GM12878 (cell line): ENCODE measurements around the gene MRPL44. TPM values are rescaled to one million over a fixed set of nuclear protein-coding genes. Genes with fewer than 3 reads are reported as not detected.

Source experiments
- ATAC-seq: fragments of 200-7000 bp; cut with Tn5 transposase; 3 replicates; pipeline ENCODE4 v1.9.1; 2020; ENCODE audit warnings: mild to moderate bottlenecking, moderate library complexity
- BruUV-seq: library from RNA; stranded (reverse); fragments of 400-500 nt; replicated peaks from 2 replicates; lab custom pipeline; 2021; lab: Mats Ljungman, UMichigan
- CTCF ChIA-PET: fragments of 300-600 bp; sonication (Branson Sonifier 250); formaldehyde crosslinking; extraction: SDS; loops from one replicate; lab custom pipeline; 2021; ENCODE audit warnings: inconsistent platforms; lab: Yijun Ruan, JAX
- POLR2A ChIA-PET: fragments of 350-600 bp; formaldehyde crosslinking; extraction: SDS; loops from one replicate; lab custom pipeline; 2021; ENCODE audit warnings: inconsistent platforms; lab: Charles Lee
- RAD21 ChIA-PET: fragments of 300-600 bp; sonication (Branson Sonifier 250); formaldehyde crosslinking; loops from one replicate; lab custom pipeline; 2023; ENCODE audit warnings: antibody characterized with exemption; ENCODE audit not compliant: unreplicated experiment; lab: Charles Lee
- SMC1A ChIA-PET: fragments of 300-600 bp; sonication (Branson Sonifier 250); formaldehyde crosslinking; loops from one replicate; lab custom pipeline; 2023; ENCODE audit not compliant: unreplicated experiment, uncharacterized antibody; lab: Charles Lee
- DNase-seq: peaks from one replicate; pipeline ENCODE4 v3.0.0-alpha.2; 2011; ENCODE audit warnings: low read depth, low spot score
- FAIRE-seq: peaks from 3 replicates; lab custom pipeline; 2011; peaks lifted over from hg19 to GRCh38; lab: Jason Lieb, UNC
- H2AFZ ChIP-seq: 2 replicates; pipeline ENCODE4 v1.6.0; 2011; ENCODE audit warnings: low read depth, low read length, control low read depth; ENCODE audit not compliant: control insufficient read depth
- H3K27ac ChIP-seq: 2 replicates; pipeline ENCODE4 v1.5.1; 2011; ENCODE audit warnings: control low read depth; ENCODE audit not compliant: control insufficient read depth, insufficient read depth
- H3K27me3 ChIP-seq, 2 experiments: replicated peaks in 1 of 2; 2 replicates each; pipeline versions ENCODE4 v1.6.0 to v1.6.1; 2011; ENCODE audit warnings: low read length in 1 of 2; ENCODE audit not compliant: control insufficient read depth in 2 of 2, insufficient read depth in 2 of 2
- H3K36me3 ChIP-seq, 2 experiments: 2 replicates each; pipeline ENCODE4 v1.5.1; 2011; ENCODE audit warnings: low read length in 1 of 2; ENCODE audit not compliant: control insufficient read depth in 2 of 2, insufficient read depth in 2 of 2
- H3K4me1 ChIP-seq: 2 replicates; pipeline ENCODE4 v1.6.1; 2011; ENCODE audit warnings: mild to moderate bottlenecking, low read length, moderate library complexity, mixed read lengths; ENCODE audit not compliant: control insufficient read depth, insufficient read depth
- H3K4me2 ChIP-seq: 2 replicates; pipeline ENCODE4 v1.6.0; 2011; ENCODE audit warnings: control low read depth; ENCODE audit not compliant: control insufficient read depth, insufficient read depth
- H3K4me3 ChIP-seq: fragments of 200-600 bp; sonication (generic); 2 replicates; pipeline ENCODE4 v1.5.1; 2016
- H3K79me2 ChIP-seq: 2 replicates; pipeline ENCODE4 v1.6.0; 2011; ENCODE audit warnings: low read length; ENCODE audit not compliant: control insufficient read depth, insufficient read depth
- H3K9ac ChIP-seq: 2 replicates; pipeline ENCODE4 v1.8.0; 2011; ENCODE audit warnings: low read length, control low read depth, mixed read lengths; ENCODE audit not compliant: control insufficient read depth, insufficient read depth
- H3K9me3 ChIP-seq: replicated peaks from 3 replicates; pipeline ENCODE4 v1.5.1; 2011; ENCODE audit warnings: mild to moderate bottlenecking, low read length; ENCODE audit not compliant: control insufficient read depth, insufficient read depth
- H4K20me1 ChIP-seq: 2 replicates; pipeline ENCODE4 v1.6.0; 2011; ENCODE audit not compliant: control insufficient read depth, insufficient read depth
- EP300 ChIP-seq, 2 experiments: fragments of 150-350 bp in 1 of 2; IDR thresholded peaks; 2 replicates each; pipeline ENCODE4 v1.6.1; 2011 to 2012; ENCODE audit warnings: low read depth in 2 of 2, low read length in 2 of 2, borderline replicate concordance in 1 of 2, improper control_type of control experiment in 1 of 2, inconsistent platforms in 1 of 2; ENCODE audit not compliant: control insufficient read depth in 1 of 2
- HDAC6 ChIP-seq: fragments of 200-600 bp; sonication (generic); IDR thresholded peaks from one replicate; pipeline ENCODE4 v1.8.0; 2017; ENCODE audit warnings: antibody characterized with exemption; ENCODE audit not compliant: unreplicated experiment
- ZBTB4 ChIP-seq: fragments of 450-650 bp; formaldehyde crosslinking; IDR thresholded peaks from 2 replicates; pipeline ENCODE4 v1.4.0; 2022; ENCODE audit warnings: mild to moderate bottlenecking, moderate library complexity
- WGBS: methylation state at CpG from one replicate; pipeline ENCODE4 v1.1.6; 2016; ENCODE audit warnings: low lambda C conversion rate; ENCODE audit not compliant: insufficient replicate concordance, insufficient coverage; ENCODE audit errors: missing lambda C conversion rate; 5-methylcytosine and 5-hydroxymethylcytosine counted together
- in situ Hi-C: fragments of 300-500 bp; cut with MboI; formaldehyde crosslinking; loops from 9 replicates; pipeline ENCODE4 v1.14.3; 2018; ENCODE audit warnings: mixed read lengths
- intact Hi-C: fragments of 100-400 bp; cut with micrococcal nuclease; formaldehyde crosslinking; loops from one replicate; pipeline ENCODE4 v1.14.2; 2022; ENCODE audit not compliant: unreplicated experiment
- polyA plus RNA-seq, 11 experiments: library from polyadenylated mRNA; depleted of rRNA in 4 of 11; unstranded in 6 of 11; stranded (reverse) in 5 of 11; fragments of >200 nt; fragmentation: Nextera tagmentation in 4 of 11; fragmentation: Illumina TruSeq in 1 of 11; extraction: Ambion mirVana in 4 of 11; extraction: Trizol in 1 of 11; gene quantifications; 1 replicate in 1 of 11; 2 replicates in 10 of 11; pipeline versions ENCODE4 v1.2.1 to v1.2.3, GENCODE V29; 2011 to 2016; ENCODE audit warnings: inconsistent platforms in 2 of 11, missing spikeins in 2 of 11, low read depth in 1 of 11
- total RNA-seq, 4 experiments: library from RNA; depleted of rRNA in 3 of 4; stranded (reverse); fragments of >200 nt in 3 of 4; fragmentation: Illumina TruSeq in 1 of 4; extraction: Trizol in 1 of 4; gene quantifications; 2 replicates each; pipeline versions ENCODE4 v1.2.1 to v1.2.3, GENCODE V29; 2013 to 2021

The MRPL44 gene
- total and polyA plus RNA-seq, 10 of the 15 experiments (the other 5 are each of a cell fraction or from before 2014, with no cell fraction given), result 18.3 to 44.3 (median 37.5) TPM

- Histone ChIP-seq H3K36me3 (no peaks in the 10 kb centered on the region), H3K9ac (no peak overlapping the region), H3K27ac (no peak overlapping the region), H3K4me2 (no peak overlapping the region), H3K27me3 (peaks cover 0 to 4% of the 10 kb centered on the region in 2 experiments; a peak in 3 of 4 replicates), H3K4me3 (no peak overlapping the region), H3K9me3 (no peaks in the 10 kb centered on the region), H3K4me1 (no peaks in the 10 kb centered on the region), H4K20me1 (no peaks in the 10 kb centered on the region), H2AFZ (no peak overlapping the region), H3K79me2 (no peaks in the 10 kb centered on the region)
- DNase-seq, result no peak
- in situ Hi-C loops, result no loop called here
- ChIA-PET SMC1A (no interaction called here), CTCF (interaction anchor here (5.0 kb wide), 1 partner anchor 15 kb away, joined by 30 read pairs; no protein-coding TSS in a partner anchor), POLR2A (no interaction called here), RAD21 (interaction anchor here (1.5 kb wide), 1 partner anchor 39 kb away, joined by 5 read pairs; no protein-coding TSS in a partner anchor)
- FAIRE-seq, result no peak
- TF ChIP-seq EP300 (IDR thresholded peaks at IDR 0.05; ENCODE audit: borderline replicate concordance in 1 of 2, control insufficient read depth in 1 of 2, low read depth in 2 of 2, low read length in 2 of 2), result no peak
- no peak for TF ChIP-seq ZBTB4
- TF ChIP-seq HDAC6, result no peak
- no TSS peak for BruUV-seq
- 40% methylated on average over 12 of the region's 12 CpGs for WGBS
- ATAC-seq, result no peak
- intact Hi-C loops, result no loop called here
Observed at GRCh38 chr2:224008702-224009261, 51.5 kb downstream of the MRPL44 start.
